Ascending aorta (tissue), 2 donors: Measurements from ENCODE around the gene AGAP1. TPM values are rescaled to one million over a fixed set of nuclear protein-coding genes. Genes with fewer than 3 reads are reported as not detected.

Source experiments
- DNase-seq, 2 donors: peaks; one replicate each; pipeline ENCODE4 v3.0.0-alpha.2; 2019; ENCODE audit warnings: low spot score in 2 of 2
- H3K27ac ChIP-seq, 2 donors: fragments of 200-600 bp; sonication (generic); one replicate each; pipeline ENCODE4 v1.5.1; 2016 to 2017; ENCODE audit warnings: mild to moderate bottlenecking in 1 of 2
- H3K27me3 ChIP-seq: fragments of 200-600 bp; sonication (generic); one replicate; pipeline ENCODE4 v1.5.1; 2017
- H3K36me3 ChIP-seq, 2 donors: fragments of 200-600 bp; sonication (generic); one replicate each; pipeline ENCODE4 v1.5.1; 2016
- H3K4me1 ChIP-seq, 2 donors: fragments of 200-600 bp; sonication (generic); one replicate each; pipeline ENCODE4 v1.5.1; 2016 to 2017; ENCODE audit warnings: mild to moderate bottlenecking in 1 of 2
- H3K4me3 ChIP-seq, 2 donors: fragments of 200-600 bp; sonication (generic); one replicate each; pipeline ENCODE4 v1.5.1; 2016 to 2017; ENCODE audit warnings: mild to moderate bottlenecking in 1 of 2
- H3K9me3 ChIP-seq, 2 donors: fragments of 200-600 bp; sonication (generic); one replicate each; pipeline ENCODE4 v1.5.1; 2016
- intact Hi-C: fragments of 100-400 bp; cut with DNase I; formaldehyde crosslinking; loops from one replicate; pipeline ENCODE4 v1.15.1; 2023
- total RNA-seq: library from RNA; depleted of rRNA; stranded (reverse); fragments of >200 nt; gene quantifications from one replicate; pipeline ENCODE4 v1.1.0, GENCODE V29; 2016
- TF ChIP-seq, protein P1 (sequence below), 3 experiments: fragments of 200-600 bp in 2 of 3; fragments of 450-650 bp in 1 of 3; sonication (generic) in 2 of 3; IDR thresholded peaks; one replicate each; pipeline ENCODE4 v1.5.1; 2016 to 2019; ENCODE audit warnings: antibody characterized with exemption in 3 of 3, mild to moderate bottlenecking in 1 of 3, moderate library complexity in 1 of 3

Gene AGAP1
- total RNA-seq, 1 donor from 2014 or later: 19.7 TPM

DNA sequence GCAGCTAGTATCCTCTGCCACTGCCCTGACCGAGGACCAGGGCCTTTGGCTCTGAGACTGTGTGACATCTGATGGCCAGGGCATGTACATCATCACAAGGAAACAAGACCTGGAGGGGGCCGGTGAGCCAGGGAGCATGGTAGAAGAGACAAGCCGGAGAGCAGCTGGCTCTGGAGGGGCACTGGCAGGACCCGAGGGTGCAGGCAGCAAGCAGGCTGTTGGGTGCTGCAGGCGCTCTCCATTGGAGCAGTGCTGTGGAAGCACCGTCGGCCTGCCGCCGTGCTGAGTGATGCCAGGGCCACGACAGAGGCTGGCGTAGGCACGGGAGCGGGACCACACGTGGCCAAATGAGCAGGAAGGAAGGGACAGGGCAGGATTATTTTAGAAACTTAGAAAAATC, 339.1 kb downstream of the AGAP1 start:
- H3K27ac ChIP-seq: no peak overlapping the region
- intact Hi-C loops: no loop called here
- H3K36me3 ChIP-seq: no peaks in the 10 kb centered on the region
- TF ChIP-seq, protein P1, sequence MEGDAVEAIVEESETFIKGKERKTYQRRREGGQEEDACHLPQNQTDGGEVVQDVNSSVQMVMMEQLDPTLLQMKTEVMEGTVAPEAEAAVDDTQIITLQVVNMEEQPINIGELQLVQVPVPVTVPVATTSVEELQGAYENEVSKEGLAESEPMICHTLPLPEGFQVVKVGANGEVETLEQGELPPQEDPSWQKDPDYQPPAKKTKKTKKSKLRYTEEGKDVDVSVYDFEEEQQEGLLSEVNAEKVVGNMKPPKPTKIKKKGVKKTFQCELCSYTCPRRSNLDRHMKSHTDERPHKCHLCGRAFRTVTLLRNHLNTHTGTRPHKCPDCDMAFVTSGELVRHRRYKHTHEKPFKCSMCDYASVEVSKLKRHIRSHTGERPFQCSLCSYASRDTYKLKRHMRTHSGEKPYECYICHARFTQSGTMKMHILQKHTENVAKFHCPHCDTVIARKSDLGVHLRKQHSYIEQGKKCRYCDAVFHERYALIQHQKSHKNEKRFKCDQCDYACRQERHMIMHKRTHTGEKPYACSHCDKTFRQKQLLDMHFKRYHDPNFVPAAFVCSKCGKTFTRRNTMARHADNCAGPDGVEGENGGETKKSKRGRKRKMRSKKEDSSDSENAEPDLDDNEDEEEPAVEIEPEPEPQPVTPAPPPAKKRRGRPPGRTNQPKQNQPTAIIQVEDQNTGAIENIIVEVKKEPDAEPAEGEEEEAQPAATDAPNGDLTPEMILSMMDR (IDR thresholded peaks at IDR 0.05): no peak
- no peaks in the 10 kb centered on the region for H3K27me3 ChIP-seq
- no peak overlapping the region for H3K4me3 ChIP-seq
- no peaks in the 10 kb centered on the region for H3K9me3 ChIP-seq
- H3K4me1 ChIP-seq: no peaks in the 10 kb centered on the region
- DNase-seq: no peak

DNA sequence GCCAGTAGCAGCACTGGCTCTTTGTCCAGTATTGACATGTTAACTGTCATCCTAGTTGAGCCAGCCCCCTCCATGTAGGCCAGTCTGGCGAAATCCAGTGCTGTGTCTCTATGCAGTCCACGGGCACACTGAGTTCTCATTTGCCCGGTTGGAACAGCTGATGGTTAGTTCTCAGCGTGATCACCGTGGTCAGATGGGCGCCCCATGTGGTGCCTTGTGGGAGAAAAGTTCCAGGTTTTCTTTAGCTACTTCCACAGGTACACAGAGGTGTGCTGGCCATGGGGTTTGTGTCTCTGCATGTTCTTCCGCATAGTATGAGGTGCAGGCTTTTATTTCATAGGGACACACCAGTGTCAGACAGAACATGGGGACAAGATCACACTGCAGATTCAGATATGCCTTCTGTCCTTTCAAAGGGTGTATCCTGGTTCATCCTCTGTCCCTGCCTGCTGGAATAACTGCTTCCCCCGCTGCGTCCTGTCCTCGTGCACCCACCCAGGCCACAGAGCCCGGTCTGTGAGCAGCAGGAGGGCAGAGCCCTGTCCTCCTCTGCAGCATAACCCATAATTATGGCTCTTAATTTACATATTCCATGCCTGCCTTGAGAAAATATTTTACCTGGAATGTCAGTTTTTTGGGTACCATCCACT, 340.3 kb downstream of the AGAP1 start:
- Histone ChIP-seq H3K4me1 (no peaks in the 10 kb centered on the region), H3K36me3 (no peaks in the 10 kb centered on the region), H3K9me3 (no peaks in the 10 kb centered on the region), H3K4me3 (no peak overlapping the region), H3K27me3 (no peaks in the 10 kb centered on the region), H3K27ac (no peak overlapping the region)
- no peak for DNase-seq
- TF ChIP-seq, protein P1 (IDR thresholded peaks at IDR 0.05): no peak
- intact Hi-C loops: no loop called here

DNA sequence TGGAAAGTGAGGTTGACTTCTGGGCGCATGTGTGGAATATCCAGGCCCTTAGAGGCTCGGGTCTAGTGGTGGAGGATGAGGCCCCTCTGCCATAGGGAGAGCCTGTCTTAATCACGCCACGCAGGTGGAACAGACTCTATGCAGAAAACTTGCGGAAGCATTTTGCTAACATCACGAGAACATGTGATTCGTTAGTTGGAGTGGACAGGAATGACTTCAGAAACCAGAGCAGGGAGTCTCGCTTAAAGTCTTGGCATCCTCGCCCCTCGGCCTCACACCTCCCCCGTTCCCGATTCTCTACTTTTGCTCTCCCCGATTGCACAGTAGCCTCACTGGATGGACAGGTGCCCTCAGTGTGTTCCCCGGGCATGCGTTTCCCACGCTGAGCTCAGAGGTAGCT, 340.9 kb downstream of the AGAP1 start:
- Histone ChIP-seq H3K9me3 (no peaks in the 10 kb centered on the region), H3K36me3 (no peaks in the 10 kb centered on the region), H3K4me3 (no peak overlapping the region), H3K27me3 (no peaks in the 10 kb centered on the region), H3K27ac (no peak overlapping the region), H3K4me1 (no peaks in the 10 kb centered on the region)
- TF ChIP-seq, protein P1 (IDR thresholded peaks at IDR 0.05): no peak
- intact Hi-C loops: no loop called here
- no peak for DNase-seq

DNA sequence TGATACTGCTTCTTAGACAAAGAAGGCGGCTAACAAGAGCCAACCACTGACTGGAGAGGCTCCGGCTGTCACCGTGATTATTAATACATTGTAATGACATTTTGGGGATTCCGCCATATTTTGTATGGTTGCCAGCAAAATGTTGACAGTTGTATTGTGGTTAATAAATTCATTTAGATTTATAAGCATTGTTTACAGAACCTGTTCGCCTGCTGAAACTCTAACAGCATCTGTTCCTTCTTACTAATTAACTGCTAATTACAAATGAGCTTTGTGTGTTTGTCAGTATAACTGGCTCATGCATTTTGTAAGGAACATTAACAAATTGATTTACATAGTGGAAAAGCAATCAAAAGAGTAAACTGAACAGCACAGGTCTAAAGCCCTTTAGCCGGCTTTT, 342.0 kb downstream of the AGAP1 start:
- H3K36me3 ChIP-seq: no peaks in the 10 kb centered on the region
- no peak for DNase-seq
- H3K4me3 ChIP-seq: no peak overlapping the region
- H3K4me1 ChIP-seq: no peaks in the 10 kb centered on the region
- no peaks in the 10 kb centered on the region for H3K9me3 ChIP-seq
- H3K27me3 ChIP-seq: no peaks in the 10 kb centered on the region
- intact Hi-C loops: no loop called here
- no peak overlapping the region for H3K27ac ChIP-seq
- TF ChIP-seq, protein P1 (IDR thresholded peaks at IDR 0.05): no peak

DNA sequence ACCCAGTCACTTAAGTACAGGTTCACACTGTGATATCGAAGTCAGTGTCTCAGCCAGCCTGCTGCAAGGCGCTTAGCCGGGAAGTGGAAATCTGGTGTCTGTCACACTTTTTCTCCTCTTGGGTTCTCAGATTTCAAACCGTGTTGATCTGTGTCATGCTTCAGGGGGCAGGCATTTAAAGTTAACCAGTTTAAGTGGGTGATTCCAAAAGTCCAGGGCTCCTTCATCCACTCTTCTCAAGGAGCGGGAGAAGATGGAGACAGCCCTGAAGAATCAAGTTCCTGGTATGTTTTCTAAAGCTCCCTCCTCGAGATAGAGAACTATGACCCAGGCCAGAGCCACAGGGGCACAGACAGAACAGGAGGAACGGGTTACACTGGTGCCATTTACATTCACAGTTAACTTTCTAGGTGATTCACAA, 342.7 kb downstream of the AGAP1 start:
- H3K4me1 ChIP-seq: no peaks in the 10 kb centered on the region
- H3K27ac ChIP-seq: no peak overlapping the region
- H3K36me3 ChIP-seq: no peaks in the 10 kb centered on the region
- TF ChIP-seq, protein P1 (IDR thresholded peaks at IDR 0.05): no peak
- intact Hi-C loops: no loop called here
- H3K9me3 ChIP-seq: no peaks in the 10 kb centered on the region
- H3K27me3 ChIP-seq: no peaks in the 10 kb centered on the region
- DNase-seq: no peak
- H3K4me3 ChIP-seq: no peak overlapping the region

DNA sequence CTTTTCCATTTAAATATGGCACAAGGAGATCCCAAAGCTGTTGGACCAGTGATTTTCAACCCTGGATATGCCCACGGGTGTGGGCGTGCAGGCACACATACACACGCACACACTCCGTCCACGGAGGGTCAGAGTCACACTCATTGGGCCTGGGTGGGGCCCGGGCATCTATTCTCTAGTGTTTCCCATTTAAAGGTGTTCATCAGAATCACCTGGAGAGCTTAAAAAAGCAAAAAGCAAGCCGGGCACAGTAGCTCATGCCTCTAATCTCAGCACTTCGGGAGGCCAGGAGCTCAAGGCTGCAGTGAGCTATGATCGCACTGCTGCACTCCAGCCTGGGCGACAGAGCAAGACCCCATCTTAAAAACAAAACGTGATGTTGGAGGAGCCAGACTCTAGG, 345.4 kb downstream of the AGAP1 start:
- H3K4me3 ChIP-seq: no peak overlapping the region
- H3K27ac ChIP-seq: no peak overlapping the region
- no peaks in the 10 kb centered on the region for H3K27me3 ChIP-seq
- no peaks in the 10 kb centered on the region for H3K9me3 ChIP-seq
- no peak for DNase-seq
- TF ChIP-seq, protein P1 (IDR thresholded peaks at IDR 0.05): no peak
- no peaks in the 10 kb centered on the region for H3K36me3 ChIP-seq
- H3K4me1 ChIP-seq: no peaks in the 10 kb centered on the region
- intact Hi-C loops: no loop called here
